ENCODE results near the gene MYL3. TPM values are rescaled to one million over a fixed set of nuclear protein-coding genes. Genes with fewer than 3 reads are reported as not detected.

MYL3 gene
- polyA plus RNA-seq, 1 of the 3 experiments (the other 2 are of a cell fraction) = not detected

DNA sequence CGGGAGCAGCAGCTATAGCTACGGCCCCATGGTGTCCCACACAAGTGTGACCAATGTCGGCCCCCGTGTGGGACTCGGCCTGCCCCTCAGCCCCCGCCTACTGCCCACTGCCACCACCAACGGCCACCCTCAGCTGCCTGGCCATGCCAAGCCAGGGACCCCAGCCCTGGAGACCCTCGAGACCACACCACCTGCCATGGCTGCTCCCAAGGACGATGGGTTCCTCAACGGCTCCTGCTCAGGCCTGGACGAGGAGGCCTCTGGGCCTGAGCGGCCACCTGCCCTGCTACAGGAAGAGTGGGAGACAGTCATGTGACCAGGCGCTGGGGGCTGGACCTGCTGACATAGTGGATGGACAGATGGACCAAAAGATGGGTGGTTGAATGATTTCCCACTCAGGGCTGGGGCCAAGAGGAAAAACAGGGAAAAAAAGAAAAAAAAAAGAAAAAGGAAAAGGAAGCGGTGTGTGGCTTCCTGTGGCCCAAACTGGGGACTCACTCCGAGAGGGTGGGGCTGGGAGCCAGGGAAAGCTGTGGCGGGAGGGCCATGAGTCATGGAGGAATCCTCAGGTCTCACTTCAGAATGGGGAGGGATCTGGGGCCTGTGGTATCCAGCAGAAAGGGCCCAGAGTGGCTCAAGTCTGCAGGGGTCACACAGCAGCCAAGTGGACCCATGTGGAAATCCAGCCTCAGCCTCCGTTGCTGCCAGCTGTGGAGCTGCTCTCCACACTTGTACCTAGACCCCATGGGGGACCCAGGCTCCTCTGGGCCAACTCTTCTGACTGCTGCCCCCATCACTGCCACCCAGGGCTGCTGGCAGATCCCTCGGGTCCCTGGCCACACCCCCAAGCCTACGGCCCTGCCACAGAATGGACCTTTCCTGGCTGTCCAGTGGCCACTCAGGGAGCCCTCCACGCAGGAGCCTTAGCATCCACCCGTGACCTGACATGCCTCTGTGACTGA lies 40.4 kb upstream of the MYL3 start:
- peaks cover 0 to 23% of the 10 kb centered on the region in 2 experiments; a peak in 1 of 4 replicates for H3K4me1 ChIP-seq (ENCODE audit: control insufficient read depth in 1 of 2, insufficient read depth in 2 of 2, low read depth in 1 of 2, low read length in 1 of 2)
- no peaks in the 10 kb centered on the region for H4K20me1 ChIP-seq (ENCODE audit: insufficient read depth)
- no peak for TF ChIP-seq FOXM1 (IDR thresholded peaks at IDR 0.05; ENCODE audit: low read depth)
- peak; percentile 47; the same call in 1 of the 2 replicates for TF ChIP-seq USF1 (IDR thresholded peaks at IDR 0.05; ENCODE audit: borderline replicate concordance, low read depth)
- TF ChIP-seq TEAD4 (IDR thresholded peaks at IDR 0.05; ENCODE audit: borderline replicate concordance, insufficient read depth) = no peak
- ChIA-PET POLR2A (interaction anchor here (0.6 kb wide), 1 partner anchor 11 kb away, joined by 3 read pairs; no protein-coding TSS in a partner anchor), CTCF (interaction anchor here (0.5 to 31.0 kb wide), 4 partner anchors 30 to 415 kb away, joined by 3 to 480 read pairs (median 4); partner anchors contain the start of gene PTH1R)
- H3K4me2 ChIP-seq = no peak overlapping the region
- no peaks in the 10 kb centered on the region for H3K27me3 ChIP-seq (ENCODE audit: insufficient read depth)
- 81% methylated on average over 14 of the region's 21 CpGs for WGBS (ENCODE audit: low lambda C conversion rate)
- DNase-seq = no peak
- no peak overlapping the region for H2AFZ ChIP-seq (ENCODE audit: low read depth)
- no peak overlapping the region for H3K27ac ChIP-seq (ENCODE audit: low read depth in 2 of 2, low read length in 1 of 2)
- no peak overlapping the region for H3K4me3 ChIP-seq (ENCODE audit: low read depth in 2 of 2, low read length in 1 of 2)
- H3K9ac ChIP-seq = no peak overlapping the region
- H3K36me3 ChIP-seq (replicated peaks in 1 of 2; ENCODE audit: control insufficient read depth in 1 of 2, insufficient read depth in 2 of 2, low read length in 1 of 2) = no peaks in the 10 kb centered on the region
- no peaks in the 10 kb centered on the region for H3K9me2 ChIP-seq
- no peaks in the 10 kb centered on the region for H3K9me3 ChIP-seq
- no peaks in the 10 kb centered on the region for H3K79me2 ChIP-seq (ENCODE audit: insufficient read depth)
- H3F3A ChIP-seq (replicated peaks; ENCODE audit: insufficient read depth) = no peaks in the 10 kb centered on the region

GRCh38 chr3:46902188-46902631 lies 39.0 kb upstream of the MYL3 start:
- Histone ChIP-seq H3K4me1 (ENCODE audit: control insufficient read depth in 1 of 2, insufficient read depth in 2 of 2, low read depth in 1 of 2, low read length in 1 of 2) (peaks cover 0 to 23% of the 10 kb centered on the region in 2 experiments; a peak in 1 of 4 replicates), H3K27ac (ENCODE audit: low read depth in 2 of 2, low read length in 1 of 2) (no peak overlapping the region), H3K9me2 (no peaks in the 10 kb centered on the region), H3F3A (replicated peaks; ENCODE audit: insufficient read depth) (no peaks in the 10 kb centered on the region), H3K4me2 (no peak overlapping the region), H3K79me2 (ENCODE audit: insufficient read depth) (no peaks in the 10 kb centered on the region), H3K9me3 (no peaks in the 10 kb centered on the region), H3K9ac (no peak overlapping the region), H3K27me3 (ENCODE audit: insufficient read depth) (no peaks in the 10 kb centered on the region), H3K4me3 (ENCODE audit: low read depth in 2 of 2, low read length in 1 of 2) (no peak overlapping the region), H2AFZ (ENCODE audit: low read depth) (no peak overlapping the region), H3K36me3 (replicated peaks in 1 of 2; ENCODE audit: control insufficient read depth in 1 of 2, insufficient read depth in 2 of 2, low read length in 1 of 2) (no peaks in the 10 kb centered on the region), H4K20me1 (ENCODE audit: insufficient read depth) (no peaks in the 10 kb centered on the region)
- POLR2A ChIA-PET = interaction anchor here (0.7 to 1.1 kb wide), 2 partner anchors 10 to 57 kb away, joined by 3 to 5 read pairs; no protein-coding TSS in a partner anchor
- CTCF ChIA-PET = interaction anchor here (1.9 to 31.0 kb wide), 3 partner anchors 9 to 56 kb away, joined by 5 to 480 read pairs (median 34); partner anchors contain the start of gene PTH1R
- WGBS (ENCODE audit: low lambda C conversion rate) = 74% methylated on average over 9 of the region's 15 CpGs
- no peak for DNase-seq
- TF ChIP-seq MEF2A (IDR thresholded peaks at IDR 0.05; ENCODE audit: borderline replicate concordance, low read depth) (no peak), FOXJ3 (CRISPR knock-in tag; IDR thresholded peaks at IDR 0.05) (no peak), POLR2AphosphoS5 (IDR thresholded peaks at IDR 0.05; ENCODE audit: low read depth, low read length) (no peak), CTCF (IDR thresholded peaks at IDR 0.05) (no peak), SMC3 (IDR thresholded peaks at IDR 0.05; ENCODE audit: low read depth, low read length) (no peak), FOXM1 (IDR thresholded peaks at IDR 0.05; ENCODE audit: low read depth) (no peak), RXRA (IDR thresholded peaks at IDR 0.05; ENCODE audit: borderline replicate concordance, low read depth) (no peak), SIN3A (IDR thresholded peaks at IDR 0.05; ENCODE audit: borderline replicate concordance, low read depth, low read length) (no peak), TEAD4 (IDR thresholded peaks at IDR 0.05; ENCODE audit: borderline replicate concordance, insufficient read depth) (no peak), MXI1 (IDR thresholded peaks at IDR 0.05; ENCODE audit: low read depth, low read length) (no peak), USF1 (IDR thresholded peaks at IDR 0.05; ENCODE audit: borderline replicate concordance, low read depth) (no peak), TCF12 (IDR thresholded peaks at IDR 0.05) (no peak), TAF1 (IDR thresholded peaks at IDR 0.05; ENCODE audit: borderline replicate concordance, low read depth, low read length) (no peak), RCOR1 (IDR thresholded peaks at IDR 0.05; ENCODE audit: low read length) (no peak), EP300 (IDR thresholded peaks at IDR 0.05; ENCODE audit: borderline replicate concordance in 1 of 2, low read depth in 1 of 2, low read length in 1 of 2) (no peak), GATA2 (CRISPR knock-in tag; IDR thresholded peaks at IDR 0.05) (no peak)
- TF ChIP-seq, protein P1, sequence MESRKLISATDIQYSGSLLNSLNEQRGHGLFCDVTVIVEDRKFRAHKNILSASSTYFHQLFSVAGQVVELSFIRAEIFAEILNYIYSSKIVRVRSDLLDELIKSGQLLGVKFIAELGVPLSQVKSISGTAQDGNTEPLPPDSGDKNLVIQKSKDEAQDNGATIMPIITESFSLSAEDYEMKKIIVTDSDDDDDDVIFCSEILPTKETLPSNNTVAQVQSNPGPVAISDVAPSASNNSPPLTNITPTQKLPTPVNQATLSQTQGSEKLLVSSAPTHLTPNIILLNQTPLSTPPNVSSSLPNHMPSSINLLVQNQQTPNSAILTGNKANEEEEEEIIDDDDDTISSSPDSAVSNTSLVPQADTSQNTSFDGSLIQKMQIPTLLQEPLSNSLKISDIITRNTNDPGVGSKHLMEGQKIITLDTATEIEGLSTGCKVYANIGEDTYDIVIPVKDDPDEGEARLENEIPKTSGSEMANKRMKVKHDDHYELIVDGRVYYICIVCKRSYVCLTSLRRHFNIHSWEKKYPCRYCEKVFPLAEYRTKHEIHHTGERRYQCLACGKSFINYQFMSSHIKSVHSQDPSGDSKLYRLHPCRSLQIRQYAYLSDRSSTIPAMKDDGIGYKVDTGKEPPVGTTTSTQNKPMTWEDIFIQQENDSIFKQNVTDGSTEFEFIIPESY (IDR thresholded peaks at IDR 0.05; ENCODE audit: borderline replicate concordance, low read depth) = no peak
- TF ChIP-seq, protein P2, sequence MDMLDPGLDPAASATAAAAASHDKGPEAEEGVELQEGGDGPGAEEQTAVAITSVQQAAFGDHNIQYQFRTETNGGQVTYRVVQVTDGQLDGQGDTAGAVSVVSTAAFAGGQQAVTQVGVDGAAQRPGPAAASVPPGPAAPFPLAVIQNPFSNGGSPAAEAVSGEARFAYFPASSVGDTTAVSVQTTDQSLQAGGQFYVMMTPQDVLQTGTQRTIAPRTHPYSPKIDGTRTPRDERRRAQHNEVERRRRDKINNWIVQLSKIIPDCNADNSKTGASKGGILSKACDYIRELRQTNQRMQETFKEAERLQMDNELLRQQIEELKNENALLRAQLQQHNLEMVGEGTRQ (IDR thresholded peaks at IDR 0.05; ENCODE audit: borderline replicate concordance, low read depth, low read length) = no peak

All from SK-N-SH (cell line).